Esophagus (tissue), 2 donors: ENCODE measurements around the gene BCORL1. TPM values are rescaled to one million over a fixed set of nuclear protein-coding genes. Genes with fewer than 3 reads are reported as not detected.

Source experiments
- H3K27ac ChIP-seq, 2 donors: one replicate each; pipeline ENCODE4 v1.5.1; 2013; ENCODE audit warnings: low read depth in 2 of 2, mild to moderate bottlenecking in 2 of 2, inconsistent platforms in 1 of 2, low read length in 1 of 2, moderate library complexity in 1 of 2
- H3K27me3 ChIP-seq, 2 donors: one replicate each; pipeline ENCODE4 v1.6.1; 2013; ENCODE audit warnings: low read length in 2 of 2, control low read depth in 1 of 2, mild to moderate bottlenecking in 1 of 2; ENCODE audit not compliant: insufficient read depth in 2 of 2, control insufficient read depth in 1 of 2
- H3K36me3 ChIP-seq, 2 donors: one replicate each; pipeline ENCODE4 v1.6.1; 2013; ENCODE audit warnings: low read length in 1 of 2; ENCODE audit not compliant: control insufficient read depth in 2 of 2, insufficient read depth in 2 of 2
- H3K4me1 ChIP-seq, 2 donors: one replicate each; pipeline ENCODE4 v1.6.1; 2013; ENCODE audit warnings: low read length in 1 of 2; ENCODE audit not compliant: control insufficient read depth in 2 of 2, insufficient read depth in 2 of 2
- H3K4me3 ChIP-seq, 2 donors: one replicate each; pipeline ENCODE4 v1.5.1; 2013; ENCODE audit warnings: low read length in 2 of 2, mild to moderate bottlenecking in 2 of 2, low read depth in 1 of 2, moderate library complexity in 1 of 2
- H3K9me3 ChIP-seq, 2 donors: one replicate each; pipeline ENCODE4 v1.6.1; 2013; ENCODE audit warnings: mild to moderate bottlenecking in 2 of 2, low read depth in 1 of 2, low read length in 1 of 2, moderate library complexity in 1 of 2; ENCODE audit not compliant: control insufficient read depth in 2 of 2, insufficient read depth in 1 of 2
- WGBS, 2 donors: extraction: QIAGEN DNeasy Blood & Tissue Kit; methylation state at CpG; one replicate each; pipeline ENCODE4 v1.1.7; 2013; 5-methylcytosine and 5-hydroxymethylcytosine counted together
- polyA plus RNA-seq, 2 donors: library from polyadenylated mRNA; stranded (reverse); fragments of 200-250 nt; gene quantifications; one replicate each; pipeline ENCODE4 v1.2.3, GENCODE V29; 2013
- donor health status: healthy with polysubstance abuse.
- donor health status: Bipolar disorder and iron deficiency.

Gene BCORL1
- polyA plus RNA-seq, 2 donors = 1.0 to 1.7 TPM

DNA sequence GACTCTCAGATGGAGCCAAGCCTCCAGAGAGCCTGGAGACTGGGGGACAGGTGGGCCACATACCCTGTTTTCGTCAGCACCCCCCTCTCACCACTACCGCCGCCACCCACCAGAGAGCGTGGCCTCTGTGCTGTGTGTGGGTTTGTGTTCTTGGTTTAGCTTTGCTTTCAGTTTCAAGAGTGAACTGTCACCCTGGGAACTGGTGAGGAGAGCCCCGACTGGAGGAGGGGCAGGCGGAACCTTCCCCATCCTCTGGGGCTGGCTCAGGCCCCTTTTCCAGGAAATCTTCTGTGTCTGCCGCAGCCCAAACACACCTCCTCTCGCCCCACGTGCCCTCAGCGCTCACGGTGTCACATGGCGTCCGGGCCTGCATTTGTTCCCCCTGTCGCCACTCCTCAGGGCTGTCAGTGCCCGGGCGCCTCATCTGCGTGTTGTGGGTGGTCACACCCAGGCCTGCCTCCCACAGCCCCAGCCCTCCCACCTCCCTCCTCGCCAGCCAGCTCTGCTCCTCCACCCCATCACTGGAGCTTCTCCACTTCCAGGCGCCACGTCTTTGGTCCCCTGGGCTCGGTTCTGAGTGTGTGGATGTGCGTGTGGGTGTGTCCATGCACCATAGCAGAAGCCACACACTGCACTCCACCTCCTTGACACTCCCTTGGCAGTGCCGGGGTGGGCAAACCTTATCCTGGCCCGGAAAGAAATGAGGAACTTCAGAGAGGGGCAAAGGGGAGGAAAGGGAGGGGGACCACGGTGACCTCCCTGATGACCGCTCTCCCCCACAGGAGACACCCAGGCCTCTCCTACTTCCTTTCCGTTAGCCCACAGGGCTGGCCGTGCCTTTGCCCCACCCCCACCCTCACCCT lies 100.0 kb downstream of the BCORL1 start:
- Histone ChIP-seq H3K36me3 (peaks cover 0 to 5% of the 10 kb centered on the region in 2 donors), H3K9me3 (no peaks in the 10 kb centered on the region), H3K27ac (peak overlapping the region; percentile 25 to 33), H3K4me1 (peaks cover 0 to 4% of the 10 kb centered on the region in 2 donors), H3K4me3 (no peak overlapping the region), H3K27me3 (no peaks in the 10 kb centered on the region)
- 39 to 40% methylated on average over 26 to 28 of the region's 28 CpGs for WGBS, 2 donors

DNA sequence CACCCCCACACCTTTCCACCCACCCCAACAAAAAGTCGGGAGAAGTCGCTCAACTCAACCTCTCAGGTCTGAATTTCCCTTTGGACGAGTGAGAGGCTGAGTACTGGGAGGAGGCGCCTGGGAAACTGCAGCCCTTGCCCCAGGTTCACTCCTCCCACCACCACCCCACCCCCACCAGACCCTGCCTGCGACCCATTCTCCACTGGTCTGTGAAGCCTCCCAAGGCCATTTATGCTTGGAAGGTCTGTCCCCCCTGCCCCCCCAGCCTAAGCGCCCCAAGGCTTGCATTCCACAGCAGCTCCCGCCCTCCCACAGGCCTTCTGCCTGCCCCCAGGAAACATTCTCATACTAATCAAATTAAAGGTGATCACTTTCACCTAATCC lies 100.7 kb downstream of the BCORL1 start:
- Histone ChIP-seq H3K9me3 (no peaks in the 10 kb centered on the region), H3K4me1 (peaks cover 0 to 4% of the 10 kb centered on the region in 2 donors), H3K4me3 (no peak overlapping the region), H3K36me3 (peaks cover 0 to 5% of the 10 kb centered on the region in 2 donors), H3K27me3 (no peaks in the 10 kb centered on the region), H3K27ac (peak overlapping the region in 1 of 2 donors; percentile 16)
- 35 to 38% methylated on average over 7 of the region's 7 CpGs for WGBS, 2 donors

DNA sequence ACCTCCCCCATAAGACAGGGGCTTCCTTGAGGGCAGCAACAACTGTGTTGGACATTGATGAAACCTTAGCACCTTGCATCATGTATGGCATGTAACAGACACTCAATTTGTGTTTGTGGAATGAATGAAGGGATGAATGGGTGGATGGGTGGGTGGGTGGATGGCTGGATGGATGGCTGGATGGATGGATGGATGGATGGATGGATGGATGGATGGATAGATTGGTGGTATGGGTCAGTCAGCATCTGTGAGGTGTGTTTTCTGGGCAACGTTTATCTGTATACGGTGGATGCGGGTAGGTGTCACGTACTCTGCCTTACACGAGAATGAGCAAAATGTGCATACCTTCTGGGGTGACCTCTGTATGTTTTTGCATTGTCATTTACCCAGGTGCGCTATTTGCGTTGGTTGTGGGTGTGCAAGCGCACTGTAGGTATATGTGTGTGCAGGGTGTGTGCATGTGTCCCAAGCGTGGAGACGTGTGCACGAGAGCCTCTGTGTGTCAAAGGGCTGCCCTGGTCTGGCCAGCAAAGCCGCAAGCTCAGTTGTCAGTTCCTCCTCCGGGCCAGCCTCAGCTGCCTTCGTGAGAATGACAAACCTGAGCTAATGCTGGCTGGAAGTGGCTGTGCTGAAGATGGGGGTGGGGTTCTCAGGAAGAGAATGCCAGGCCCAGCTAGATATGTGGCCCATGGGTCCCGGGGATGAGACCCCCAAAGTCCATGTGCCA lies 101.4 kb downstream of the BCORL1 start:
- H3K27ac ChIP-seq = no peak overlapping the region
- H3K27me3 ChIP-seq = no peaks in the 10 kb centered on the region
- no peaks in the 10 kb centered on the region for H3K9me3 ChIP-seq
- WGBS, 2 donors = 74 to 77% methylated on average over 15 of the region's 15 CpGs
- H3K4me3 ChIP-seq = no peak overlapping the region
- peaks cover 0 to 4% of the 10 kb centered on the region in 2 donors for H3K4me1 ChIP-seq
- peaks cover 0 to 5% of the 10 kb centered on the region in 2 donors for H3K36me3 ChIP-seq

DNA sequence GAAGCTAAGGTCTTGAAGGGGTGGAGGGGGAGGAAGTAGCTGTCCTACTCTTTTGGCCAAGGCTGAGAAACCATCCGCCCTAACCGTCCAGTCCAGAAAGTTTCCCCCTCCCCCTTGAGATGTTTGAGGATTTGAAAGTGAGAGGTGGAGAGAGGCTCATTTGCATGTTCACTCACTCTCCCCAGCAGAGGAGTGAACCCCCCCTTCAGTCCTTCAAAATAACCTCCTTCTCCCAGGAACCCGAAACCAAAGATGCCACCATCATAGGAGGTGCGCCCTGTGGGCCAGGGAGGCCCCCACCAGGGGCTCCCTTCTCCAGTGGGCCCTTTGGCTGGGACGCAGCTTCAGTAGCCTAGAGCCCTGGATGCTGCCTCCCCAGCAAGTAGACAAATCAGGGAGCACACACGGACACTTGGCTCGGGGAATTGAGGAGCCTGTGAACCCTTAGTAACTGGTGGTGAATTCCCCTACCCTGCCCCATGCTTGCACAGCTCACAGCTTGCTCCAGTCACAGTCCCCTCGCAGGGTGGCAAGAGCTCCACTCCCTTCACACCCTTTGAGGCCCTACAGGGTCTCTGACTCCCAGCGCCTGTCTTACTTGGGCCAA lies 102.3 kb downstream of the BCORL1 start:
- whole genome bisulfite sequencing, 2 donors = 66 to 69% methylated on average over 9 of the region's 9 CpGs
- Histone ChIP-seq H3K27me3 (no peaks in the 10 kb centered on the region), H3K36me3 (peaks cover 0 to 5% of the 10 kb centered on the region in 2 donors), H3K4me1 (peaks cover 0 to 4% of the 10 kb centered on the region in 2 donors), H3K9me3 (no peaks in the 10 kb centered on the region), H3K4me3 (no peak overlapping the region), H3K27ac (peak overlapping the region in 1 of 2 donors; percentile 48)

DNA sequence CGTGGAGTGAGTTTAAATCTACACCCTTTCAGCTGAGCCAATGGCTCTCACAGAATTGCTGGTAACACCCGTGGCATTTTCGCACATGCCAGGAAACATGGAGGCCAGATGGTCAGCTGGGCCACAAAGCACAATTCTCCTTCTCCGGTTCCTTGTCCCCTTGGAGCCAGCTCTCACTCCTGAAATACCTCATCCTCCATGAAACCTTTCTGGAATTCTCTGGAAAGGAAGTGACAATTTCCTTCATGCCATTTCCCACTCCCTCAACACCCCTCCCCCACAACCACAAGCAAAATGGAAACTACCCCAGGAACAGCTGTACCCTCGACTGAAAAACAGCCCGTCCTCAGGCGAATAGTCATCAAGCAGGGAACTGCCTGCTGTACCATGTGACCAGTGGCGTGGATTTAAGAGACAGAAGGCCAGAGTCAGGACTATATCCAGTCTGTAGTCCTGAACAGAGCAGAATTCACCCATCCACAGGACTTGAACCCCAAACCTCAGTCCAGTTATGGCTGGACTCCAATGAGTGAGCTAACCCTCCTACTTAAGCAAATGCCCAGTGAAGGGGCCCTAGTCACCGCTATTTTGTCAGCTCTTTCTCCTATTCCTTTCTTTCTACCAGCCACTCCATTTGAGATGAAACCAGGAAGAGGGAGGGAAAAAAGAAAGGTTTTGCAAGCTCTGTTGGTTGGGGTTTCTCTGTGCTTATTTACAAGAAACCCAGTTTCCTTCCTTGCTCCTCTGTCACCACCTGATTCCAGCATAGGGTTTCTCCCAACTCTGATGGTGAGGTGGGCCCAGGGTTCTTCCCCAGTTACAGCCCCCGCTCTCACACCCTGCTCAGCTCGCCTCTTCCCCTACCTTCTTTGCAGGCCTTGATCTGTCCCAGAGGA lies 103.4 kb downstream of the BCORL1 start:
- no peaks in the 10 kb centered on the region for H3K27me3 ChIP-seq
- H3K4me3 ChIP-seq = peak overlapping the region in 1 of 2 donors; percentile 8
- H3K4me1 ChIP-seq = peaks cover 0 to 4% of the 10 kb centered on the region in 2 donors
- H3K36me3 ChIP-seq = peaks cover 0 to 5% of the 10 kb centered on the region in 2 donors
- peak overlapping the region; percentile 27 to 56 for H3K27ac ChIP-seq
- no peaks in the 10 kb centered on the region for H3K9me3 ChIP-seq
- 57 to 69% methylated on average over 11 of the region's 11 CpGs for WGBS, 2 donors

DNA sequence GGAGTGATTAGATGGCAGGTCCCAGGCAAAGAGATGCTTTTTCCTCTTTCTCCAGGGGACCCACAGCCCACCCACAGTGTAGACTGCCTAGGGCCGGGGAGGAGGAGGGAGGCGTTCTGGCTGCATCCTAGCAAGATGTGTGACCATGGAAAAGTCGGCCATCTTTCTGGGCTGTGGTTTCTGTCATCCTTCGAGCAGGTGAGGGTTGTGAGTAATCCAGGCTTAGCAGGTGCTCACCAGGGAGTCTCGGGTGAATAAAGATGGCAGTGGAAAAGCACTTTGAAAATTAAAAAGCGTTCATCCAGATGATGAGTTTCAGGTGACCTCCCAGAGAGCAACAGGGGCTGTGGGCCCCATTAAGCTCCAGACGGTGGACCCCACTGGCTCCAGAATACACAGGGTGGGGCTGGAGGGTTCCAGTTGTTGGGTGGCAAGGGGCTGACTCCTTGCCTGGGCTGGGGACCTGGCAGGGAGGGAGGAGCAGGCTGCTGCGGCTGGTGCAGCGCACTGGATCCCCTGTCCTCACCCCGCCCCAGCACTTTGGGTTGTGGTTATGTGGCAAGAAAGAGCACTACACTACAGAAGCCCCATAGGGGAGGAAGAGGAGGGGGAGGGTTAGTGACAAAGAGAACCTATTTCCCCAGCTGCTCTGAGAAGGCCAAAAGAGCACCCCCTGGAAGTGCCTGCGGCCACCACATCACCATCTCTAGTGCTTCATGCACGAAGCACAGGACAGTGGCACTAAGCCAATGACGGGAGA lies 104.2 kb downstream of the BCORL1 start:
- Histone ChIP-seq H3K4me3 (peak overlapping the region in 1 of 2 donors; percentile 8), H3K4me1 (peaks cover 0 to 4% of the 10 kb centered on the region in 2 donors), H3K36me3 (no peaks in the 10 kb centered on the region), H3K9me3 (no peaks in the 10 kb centered on the region), H3K27ac (peak overlapping the region; percentile 27 to 56), H3K27me3 (no peaks in the 10 kb centered on the region)
- 62 to 66% methylated on average over 13 of the region's 13 CpGs for WGBS, 2 donors

DNA sequence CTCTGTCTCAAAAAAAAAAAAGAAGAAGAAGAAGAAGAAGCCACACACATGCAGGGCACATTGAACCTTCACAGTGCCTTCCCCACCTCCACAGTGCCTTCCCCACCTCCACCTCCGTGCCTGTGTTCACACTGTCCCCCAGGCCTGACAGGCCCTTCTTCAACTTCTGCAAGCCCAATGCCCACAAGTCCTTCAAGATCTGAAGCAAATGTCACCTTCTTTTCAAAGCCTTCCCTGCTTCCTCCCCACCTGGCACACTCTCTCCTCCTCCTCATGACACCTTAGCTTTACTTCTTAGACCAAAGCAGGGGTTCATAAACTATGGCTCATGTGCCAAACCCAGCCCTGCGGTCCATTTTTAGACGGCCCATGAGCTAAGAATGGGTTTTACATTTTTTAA lies 107.9 kb downstream of the BCORL1 start:
- no peaks in the 10 kb centered on the region for H3K36me3 ChIP-seq
- WGBS, 2 donors = 77 to 79% methylated on average over 2 to 3 of the region's 3 CpGs
- H3K27ac ChIP-seq = no peak overlapping the region
- no peaks in the 10 kb centered on the region for H3K27me3 ChIP-seq
- H3K4me1 ChIP-seq = peaks cover 0 to 4% of the 10 kb centered on the region in 2 donors
- no peak overlapping the region for H3K4me3 ChIP-seq
- H3K9me3 ChIP-seq = no peaks in the 10 kb centered on the region

DNA sequence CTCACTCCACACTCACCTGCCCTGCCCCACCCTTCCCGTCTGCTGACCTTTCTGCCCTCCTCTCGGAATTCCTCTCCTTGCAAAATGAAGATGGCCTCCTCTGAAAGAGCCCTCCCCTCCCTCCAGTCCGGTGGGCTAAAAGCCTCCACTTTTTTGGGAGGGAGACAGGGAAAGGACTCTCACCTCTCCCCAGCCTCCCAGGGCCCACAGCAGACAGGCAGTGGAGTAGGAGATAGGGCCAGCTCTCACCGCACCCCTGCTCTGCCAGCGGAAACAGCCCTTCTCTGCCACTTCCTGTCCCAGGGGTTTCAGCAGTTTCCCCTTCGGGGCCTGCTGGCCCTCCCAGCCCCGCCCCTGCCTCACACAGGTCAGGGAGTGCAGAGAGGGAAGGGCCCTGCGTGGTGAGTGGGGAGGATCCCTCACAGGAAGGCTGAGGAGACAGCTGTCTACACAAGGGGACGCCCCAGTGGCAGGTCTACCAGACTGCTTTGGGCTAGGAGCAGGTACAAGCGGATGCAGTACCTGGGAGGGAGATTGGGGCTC lies 109.6 kb downstream of the BCORL1 start:
- Histone ChIP-seq H3K4me1 (peaks cover 0 to 3% of the 10 kb centered on the region in 2 donors), H3K27ac (peak overlapping the region in 1 of 2 donors; percentile 39), H3K4me3 (no peak overlapping the region), H3K27me3 (no peaks in the 10 kb centered on the region), H3K9me3 (no peaks in the 10 kb centered on the region), H3K36me3 (no peaks in the 10 kb centered on the region)
- 42 to 56% methylated on average over 10 of the region's 10 CpGs for WGBS, 2 donors
